Lower leg skin (tissue), 4 donors: ENCODE measurements around the gene TRPM2. TPM values are rescaled to one million over a fixed set of nuclear protein-coding genes. Genes with fewer than 3 reads are reported as not detected.

ENCODE experiments used
- DNase-seq, 2 donors: peaks; one replicate each; pipeline ENCODE4 v3.0.0-alpha.2; 2019; ENCODE audit warnings: low spot score in 2 of 2
- H3K4me3 ChIP-seq: fragments of 200-600 bp; sonication (generic); 2 replicates; pipeline ENCODE4 v1.5.1; 2017; ENCODE audit warnings: mild to moderate bottlenecking, low read depth; ENCODE audit not compliant: poor library complexity, severe bottlenecking
- POLR2A ChIP-seq, 2 donors: fragments of 450-650 bp; IDR thresholded peaks; one replicate each; pipeline ENCODE4 v1.6.1; 2016 to 2017; ENCODE audit warnings: antibody characterized with exemption in 2 of 2, mild to moderate bottlenecking in 1 of 2, moderate library complexity in 1 of 2
- WGBS, 2 donors: methylation state at CpG; one replicate each; pipeline ENCODE4 v1.1.5; 2018; 5-methylcytosine and 5-hydroxymethylcytosine counted together
- intact Hi-C: fragments of 100-400 bp; cut with DNase I; formaldehyde crosslinking; loops from one replicate; pipeline ENCODE4 v1.15.0; 2023; ENCODE audit warnings: low total_unique reads
- total RNA-seq, 4 donors: library from RNA; depleted of rRNA; stranded (reverse); fragments of >200 nt; gene quantifications; one replicate each; pipeline ENCODE4 v1.1.0, GENCODE V29; 2016
- TF ChIP-seq, protein P1 (sequence below), 3 donors: fragments of 450-650 bp; IDR thresholded peaks; one replicate each; pipeline ENCODE4 v1.5.1; 2016; ENCODE audit warnings: antibody characterized with exemption in 3 of 3, mild to moderate bottlenecking in 3 of 3, moderate library complexity in 2 of 3

The TRPM2 gene
- total RNA-seq, 4 donors from 2014 or later = 1.9 to 9.4 (median 2.2) TPM

DNA sequence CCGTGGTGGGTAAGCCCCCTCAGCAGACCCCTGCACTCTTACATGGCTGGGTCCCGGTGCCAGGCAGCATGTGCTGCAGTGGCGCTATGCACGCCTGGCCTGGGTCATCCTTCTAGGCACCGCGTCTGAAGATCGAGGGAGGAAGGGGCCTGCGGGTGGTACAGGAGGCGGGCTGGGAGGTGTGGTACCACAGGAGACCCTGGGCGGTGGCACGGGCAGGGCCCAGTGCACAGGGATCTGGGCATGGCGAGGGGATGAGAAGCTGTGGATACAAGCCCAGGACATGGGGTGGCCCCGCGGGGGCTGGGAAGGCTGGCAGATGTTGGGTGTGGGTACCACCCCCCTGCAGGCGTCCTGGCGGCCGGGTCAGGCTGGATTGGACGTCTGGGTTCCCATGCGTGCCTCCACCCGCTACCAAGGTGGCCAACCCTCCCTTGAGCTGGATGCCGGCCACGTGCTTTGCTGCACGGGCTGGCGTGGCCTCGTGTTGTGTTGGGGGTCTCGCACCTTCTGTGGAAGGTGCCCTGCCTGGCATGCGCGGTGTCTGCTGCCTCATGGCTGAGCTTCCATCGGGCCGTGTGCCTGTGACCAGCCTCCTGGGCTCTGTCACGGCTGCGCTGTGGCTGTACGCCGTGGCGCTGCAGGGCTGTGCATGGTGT, 33.9 kb upstream of the TRPM2 start:
- H3K4me3 ChIP-seq = no peak overlapping the region
- WGBS, 2 donors = 87 to 92% methylated on average over 27 to 29 of the region's 35 CpGs
- TF ChIP-seq, protein P1, sequence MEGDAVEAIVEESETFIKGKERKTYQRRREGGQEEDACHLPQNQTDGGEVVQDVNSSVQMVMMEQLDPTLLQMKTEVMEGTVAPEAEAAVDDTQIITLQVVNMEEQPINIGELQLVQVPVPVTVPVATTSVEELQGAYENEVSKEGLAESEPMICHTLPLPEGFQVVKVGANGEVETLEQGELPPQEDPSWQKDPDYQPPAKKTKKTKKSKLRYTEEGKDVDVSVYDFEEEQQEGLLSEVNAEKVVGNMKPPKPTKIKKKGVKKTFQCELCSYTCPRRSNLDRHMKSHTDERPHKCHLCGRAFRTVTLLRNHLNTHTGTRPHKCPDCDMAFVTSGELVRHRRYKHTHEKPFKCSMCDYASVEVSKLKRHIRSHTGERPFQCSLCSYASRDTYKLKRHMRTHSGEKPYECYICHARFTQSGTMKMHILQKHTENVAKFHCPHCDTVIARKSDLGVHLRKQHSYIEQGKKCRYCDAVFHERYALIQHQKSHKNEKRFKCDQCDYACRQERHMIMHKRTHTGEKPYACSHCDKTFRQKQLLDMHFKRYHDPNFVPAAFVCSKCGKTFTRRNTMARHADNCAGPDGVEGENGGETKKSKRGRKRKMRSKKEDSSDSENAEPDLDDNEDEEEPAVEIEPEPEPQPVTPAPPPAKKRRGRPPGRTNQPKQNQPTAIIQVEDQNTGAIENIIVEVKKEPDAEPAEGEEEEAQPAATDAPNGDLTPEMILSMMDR (IDR thresholded peaks at IDR 0.05) = no peak
- TF ChIP-seq POLR2A (IDR thresholded peaks at IDR 0.05) = no peak
- DNase-seq = no peak
- intact Hi-C loops = no loop called here

DNA sequence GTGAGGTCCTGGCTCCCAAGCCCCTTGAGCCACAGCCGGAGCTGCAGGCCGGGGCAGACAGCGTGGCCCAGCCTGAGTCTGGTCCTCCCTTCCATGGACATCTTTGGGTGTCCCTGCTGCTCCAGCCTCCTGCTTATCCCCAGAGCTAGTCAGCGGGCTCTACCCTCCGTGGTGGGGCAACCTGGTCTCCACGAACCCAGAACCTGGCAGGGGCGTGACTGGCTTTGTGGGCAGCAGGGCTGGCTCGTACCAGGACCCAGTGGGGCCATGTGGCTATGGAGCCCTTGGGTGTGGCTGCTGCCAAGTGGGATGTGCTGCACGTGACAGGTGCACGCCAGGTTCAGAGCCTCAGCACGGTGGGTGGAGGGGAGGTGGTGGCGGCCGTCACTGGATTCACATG, 32.6 kb upstream of the TRPM2 start:
- WGBS, 2 donors = 85 to 91% methylated on average over 13 of the region's 13 CpGs
- intact Hi-C loops = no loop called here
- DNase-seq = no peak
- H3K4me3 ChIP-seq = no peak overlapping the region
- TF ChIP-seq, protein P1 (IDR thresholded peaks at IDR 0.05) = no peak
- no peak for TF ChIP-seq POLR2A (IDR thresholded peaks at IDR 0.05)

DNA sequence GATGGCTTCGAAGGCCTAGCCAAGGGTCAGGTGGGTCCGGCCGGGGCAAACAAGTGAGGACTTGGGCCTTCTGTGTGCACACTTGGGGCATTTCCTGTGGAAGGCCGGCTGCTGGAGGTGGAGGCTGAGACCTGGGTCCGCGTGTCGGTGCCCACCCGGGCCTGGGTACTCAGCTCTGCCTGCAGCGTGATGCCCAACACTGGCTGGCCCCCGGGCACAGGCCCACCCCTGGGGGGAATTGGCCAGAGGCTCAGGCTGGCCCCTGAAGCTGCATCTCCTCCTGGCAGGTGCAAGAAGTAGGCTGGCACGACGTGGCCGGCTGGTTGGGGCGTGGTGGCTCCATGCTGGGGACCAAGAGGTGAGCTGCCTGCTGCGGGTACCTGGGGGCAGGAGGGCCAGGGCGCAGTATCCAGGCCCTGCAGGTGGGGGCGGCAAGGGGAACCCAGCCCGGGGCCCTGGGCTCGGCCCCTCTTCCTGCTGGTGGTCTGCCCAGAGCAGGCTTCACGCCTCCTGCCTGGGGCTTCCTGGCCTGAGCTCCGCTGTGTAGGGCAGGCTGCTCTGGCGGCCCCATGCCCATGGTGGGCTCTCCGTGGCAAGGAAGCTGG, 31.5 kb upstream of the TRPM2 start:
- intact Hi-C loops = no loop called here
- TF ChIP-seq POLR2A (IDR thresholded peaks at IDR 0.05) = no peak
- TF ChIP-seq, protein P1 (IDR thresholded peaks at IDR 0.05) = no peak
- DNase-seq = no peak
- H3K4me3 ChIP-seq = no peak overlapping the region
- WGBS, 2 donors = 90 to 94% methylated on average over 3 to 23 of the region's 23 CpGs

DNA sequence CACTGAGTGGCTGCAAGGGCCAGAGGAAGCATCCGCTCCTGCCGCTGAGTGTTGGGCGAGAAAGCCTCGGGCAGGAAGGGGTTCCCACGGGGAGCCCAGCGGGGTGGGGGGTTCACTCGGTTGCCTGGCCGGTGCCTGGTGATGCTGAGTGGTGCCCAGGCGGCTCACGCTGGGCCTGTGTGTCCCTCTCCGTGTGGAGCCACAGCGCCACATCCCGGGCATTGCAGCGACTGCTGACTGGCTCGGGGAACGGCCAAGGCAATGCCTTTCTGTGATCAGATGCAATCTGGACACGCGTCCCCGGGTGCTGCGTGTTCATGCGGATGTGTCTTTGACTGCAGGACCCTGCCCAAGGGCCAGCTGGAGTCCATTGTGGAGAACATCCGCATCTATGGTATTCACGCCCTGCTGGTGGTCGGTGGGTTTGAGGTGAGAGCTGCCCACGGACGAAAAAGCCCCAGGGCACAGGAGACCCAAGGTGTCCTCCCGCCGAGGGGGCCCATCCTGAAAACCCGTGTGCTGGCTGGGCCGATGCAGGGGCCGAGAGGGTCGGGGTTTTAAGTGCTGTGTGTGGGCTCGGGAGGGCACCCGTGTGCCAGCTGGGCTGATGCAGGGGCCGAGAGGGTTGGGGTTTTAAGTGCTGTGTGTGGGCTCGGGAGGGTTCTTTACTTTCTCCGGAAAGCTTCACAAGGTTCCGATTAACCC, 30.6 kb upstream of the TRPM2 start:
- DNase-seq = no peak
- WGBS, 2 donors = 91 to 93% methylated on average over 34 to 38 of the region's 38 CpGs
- no peak for TF ChIP-seq POLR2A (IDR thresholded peaks at IDR 0.05)
- TF ChIP-seq, protein P1 (IDR thresholded peaks at IDR 0.05) = no peak
- intact Hi-C loops = no loop called here
- no peak overlapping the region for H3K4me3 ChIP-seq

DNA sequence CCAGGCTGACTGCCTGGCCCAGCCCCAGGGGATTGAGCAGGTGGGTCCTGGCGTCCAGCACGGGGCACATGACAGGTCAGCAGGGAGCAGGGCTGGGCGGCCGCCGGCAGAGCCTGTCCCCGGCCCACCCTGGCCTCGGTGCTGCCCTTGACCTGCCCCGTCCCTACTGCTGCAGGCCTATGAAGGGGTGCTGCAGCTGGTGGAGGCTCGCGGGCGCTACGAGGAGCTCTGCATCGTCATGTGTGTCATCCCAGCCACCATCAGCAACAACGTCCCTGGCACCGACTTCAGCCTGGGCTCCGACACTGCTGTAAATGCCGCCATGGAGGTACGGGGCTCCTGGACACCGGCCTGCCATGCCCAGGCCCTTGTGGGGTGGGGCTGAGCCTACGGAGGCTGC, 29.8 kb upstream of the TRPM2 start:
- DNase-seq = no peak
- no peak overlapping the region for H3K4me3 ChIP-seq
- WGBS, 2 donors = 89 to 90% methylated on average over 2 to 20 of the region's 20 CpGs
- intact Hi-C loops = no loop called here
- TF ChIP-seq POLR2A (IDR thresholded peaks at IDR 0.05) = no peak
- TF ChIP-seq, protein P1 (IDR thresholded peaks at IDR 0.05) = no peak
